Endothelial cell of umbilical vein (primary cell): Measurements from ENCODE around the gene SLC25A24. TPM values are rescaled to one million over a fixed set of nuclear protein-coding genes. Genes with fewer than 3 reads are reported as not detected.

Source experiments
- BruUV-seq: library from RNA; stranded (reverse); fragments of 400-500 nt; replicated peaks from 2 replicates; lab custom pipeline; 2021; lab: Mats Ljungman, UMichigan
- CTCF ChIA-PET: fragments of 300-600, 350-600 bp; sonication (Branson Sonifier 250); formaldehyde crosslinking; loops from one replicate; lab custom pipeline; 2021; ENCODE audit warnings: antibody characterized with exemption, inconsistent platforms; lab: Charles Lee
- POLR2A ChIA-PET: fragments of 300-600, 350-600 bp; sonication (Branson Sonifier 250); formaldehyde crosslinking; loops from one replicate; lab custom pipeline; 2021; ENCODE audit warnings: antibody characterized with exemption, inconsistent platforms; lab: Charles Lee
- DNase-seq: peaks from one replicate; pipeline ENCODE4 v3.0.0-alpha.2; 2011; ENCODE audit warnings: low read depth, low spot score
- FAIRE-seq: peaks from 2 replicates; lab custom pipeline; 2011; peaks lifted over from hg19 to GRCh38; lab: Jason Lieb, UNC
- H2AFZ ChIP-seq: 2 replicates; pipeline ENCODE4 v1.6.0; 2012; ENCODE audit warnings: low read depth, low read length, control low read depth, inconsistent platforms
- H3K27ac ChIP-seq: 2 replicates; pipeline ENCODE4 v1.5.1; 2011; ENCODE audit warnings: low read depth, mild to moderate bottlenecking, control low read depth, low read length, moderate library complexity; ENCODE audit not compliant: insufficient read depth
- H3K27me3 ChIP-seq, 2 experiments: 2 replicates each; pipeline versions ENCODE4 v1.6.0 to v1.6.1; 2011; ENCODE audit warnings: low read length in 2 of 2, mixed read lengths in 1 of 2; ENCODE audit not compliant: control insufficient read depth in 2 of 2, insufficient read depth in 2 of 2
- H3K36me3 ChIP-seq, 2 experiments: 2 replicates in 1 of 2; 3 replicates in 1 of 2; pipeline ENCODE4 v1.5.1; 2011; ENCODE audit warnings: low read length in 2 of 2, mild to moderate bottlenecking in 1 of 2, moderate library complexity in 1 of 2; ENCODE audit not compliant: control insufficient read depth in 2 of 2, insufficient read depth in 2 of 2; ENCODE audit errors: extremely low read depth in 1 of 2
- H3K4me1 ChIP-seq: 3 replicates; pipeline ENCODE4 v1.5.1; 2011; ENCODE audit warnings: mild to moderate bottlenecking, low read length; ENCODE audit not compliant: control insufficient read depth, insufficient read depth; ENCODE audit errors: extremely low read depth
- H3K4me2 ChIP-seq: 2 replicates; pipeline ENCODE4 v1.6.1; 2011; ENCODE audit warnings: low read length, control low read depth, mixed read lengths; ENCODE audit not compliant: insufficient read depth
- H3K4me3 ChIP-seq, 3 experiments: fragments of 200-600 bp in 1 of 3; sonication (generic), shearing (Covaris generic) in 1 of 3; replicated peaks in 1 of 3; 2 replicates each; pipeline ENCODE4 v1.5.1; 2011 to 2016; ENCODE audit warnings: control low read depth in 3 of 3, low read length in 3 of 3, mild to moderate bottlenecking in 2 of 3, inconsistent platforms in 1 of 3, low read depth in 1 of 3, moderate library complexity in 1 of 3; ENCODE audit not compliant: insufficient read depth in 1 of 3
- H3K79me2 ChIP-seq: 2 replicates; pipeline ENCODE4 v1.6.0; 2012; ENCODE audit warnings: low read length, inconsistent platforms; ENCODE audit not compliant: control insufficient read depth, insufficient read depth
- H3K9ac ChIP-seq: replicated peaks from 2 replicates; pipeline ENCODE3; 2011; ENCODE audit warnings: low read length, control low read depth; ENCODE audit not compliant: insufficient read depth; ENCODE audit errors: extremely low read depth
- H3K9me1 ChIP-seq: replicated peaks from 3 replicates; pipeline ENCODE4 v1.6.0; 2011; ENCODE audit warnings: mild to moderate bottlenecking, low read length; ENCODE audit not compliant: control insufficient read depth, insufficient read depth; ENCODE audit errors: extremely low read depth
- H3K9me3 ChIP-seq: replicated peaks from 2 replicates; pipeline ENCODE4 v1.5.1; 2012; ENCODE audit warnings: low read length, inconsistent platforms; ENCODE audit not compliant: control insufficient read depth, insufficient read depth
- H4K20me1 ChIP-seq: replicated peaks from 2 replicates; pipeline ENCODE3; 2011; ENCODE audit warnings: mild to moderate bottlenecking, low read length; ENCODE audit not compliant: control insufficient read depth, insufficient read depth; ENCODE audit errors: extremely low read depth
- CTCF ChIP-seq, 2 donors: IDR thresholded peaks; 1 replicate in 1 of 2; 2 replicates in 1 of 2; pipeline ENCODE4 v1.5.1; 2011; ENCODE audit warnings: low read length in 2 of 2, mild to moderate bottlenecking in 2 of 2, moderate library complexity in 2 of 2, control low read depth in 1 of 2, inconsistent platforms in 1 of 2, low read depth in 1 of 2; ENCODE audit not compliant: insufficient read depth in 1 of 2; ENCODE audit errors: extremely low read depth in 1 of 2
- EZH2 ChIP-seq: IDR thresholded peaks from 2 replicates; pipeline ENCODE4 v1.6.1; 2012; ENCODE audit warnings: borderline replicate concordance, low read depth, mild to moderate bottlenecking, moderate library complexity, low read length, inconsistent platforms; ENCODE audit not compliant: severe bottlenecking
- FOS ChIP-seq: IDR thresholded peaks from 2 replicates; pipeline ENCODE4 v1.6.1; 2011; ENCODE audit warnings: mild to moderate bottlenecking, low read length, moderate library complexity, borderline replicate concordance; ENCODE audit not compliant: insufficient read depth
- GATA2 ChIP-seq: IDR thresholded peaks from 2 replicates; pipeline ENCODE4 v1.7.0; 2011; ENCODE audit warnings: low read depth, mild to moderate bottlenecking, moderate library complexity, mixed read lengths, low read length; ENCODE audit not compliant: insufficient read length, insufficient read depth
- JUN ChIP-seq: IDR thresholded peaks from 2 replicates; pipeline ENCODE4 v1.6.1; 2011; ENCODE audit warnings: borderline replicate concordance, low read depth; ENCODE audit not compliant: insufficient read length, insufficient read depth
- MAX ChIP-seq: IDR thresholded peaks from 2 replicates; pipeline ENCODE4 v1.6.1; 2011; ENCODE audit not compliant: insufficient read depth, insufficient read length
- MYC ChIP-seq: IDR thresholded peaks from one replicate; pipeline ENCODE4 v1.6.1; 2011; ENCODE audit warnings: mild to moderate bottlenecking, low read depth, low read length
- POLR2A ChIP-seq: IDR thresholded peaks from 2 replicates; pipeline ENCODE4 v1.6.1; 2012; ENCODE audit warnings: low read depth, mild to moderate bottlenecking, control low read depth, low read length
- POLR2AphosphoS5 ChIP-seq: IDR thresholded peaks from 2 replicates; pipeline ENCODE4 v1.6.1; 2012; ENCODE audit warnings: low read depth, mild to moderate bottlenecking, control low read depth, low read length, moderate library complexity; ENCODE audit not compliant: insufficient read depth
- dilution Hi-C: fragments of 300-500 bp; cut with MboI; formaldehyde crosslinking; loops from one replicate; pipeline ENCODE4 v1.15.0; 2019; ENCODE audit warnings: low sequenced_read_pairs; ENCODE audit not compliant: extremely low pct_ligation_motif_present
- intact Hi-C: fragments of 100-400 bp; cut with micrococcal nuclease; formaldehyde crosslinking; loops from one replicate; pipeline ENCODE4 v1.10.0; 2022
- polyA plus RNA-seq, 4 experiments: library from polyadenylated mRNA; depleted of rRNA in 3 of 4; stranded (reverse) in 3 of 4; unstranded in 1 of 4; fragments of >200 nt; gene quantifications; 2 replicates each; pipeline versions ENCODE4 v1.2.1 to v1.2.3, GENCODE V29; 2011 to 2012; ENCODE audit warnings: missing spikeins in 1 of 4
- total RNA-seq: library from RNA; stranded (reverse); gene quantifications from 2 replicates; pipeline ENCODE4 v1.2.3, GENCODE V29; 2021

SLC25A24 gene
- total and polyA plus RNA-seq, 2 donors (not counting 3 experiments of a cell fraction or from before 2014, with no cell fraction given): 16.9 to 45.8 TPM

GRCh38 chr1:108106775-108107174 is 93.4 kb downstream of the SLC25A24 start:
- Histone ChIP-seq H2AFZ (no peak overlapping the region), H3K79me2 (no peaks in the 10 kb centered on the region), H3K36me3 (no peaks in the 10 kb centered on the region), H3K9me3 (no peaks in the 10 kb centered on the region), H3K4me2 (no peak overlapping the region), H4K20me1 (no peaks in the 10 kb centered on the region), H3K9me1 (no peaks in the 10 kb centered on the region), H3K27ac (no peak overlapping the region), H3K4me1 (no peaks in the 10 kb centered on the region), H3K4me3 (no peak overlapping the region), H3K27me3 (no peaks in the 10 kb centered on the region), H3K9ac (no peak overlapping the region)
- FAIRE-seq (no peak), DNase-seq (no peak)
- ChIA-PET CTCF (interaction anchor here (1.1 to 1.5 kb wide), 2 partner anchors 19 to 325 kb away, joined by 5 read pairs; no protein-coding TSS in a partner anchor), POLR2A (no interaction called here)
- TF ChIP-seq POLR2A (no peak), EZH2 (no peak), FOS (no peak), POLR2AphosphoS5 (no peak), MYC (no peak), MAX (no peak), GATA2 (no peak), JUN (no peak), CTCF (IDR thresholded peaks at IDR 0.05; ENCODE audit: extremely low read depth in 1 of 2, insufficient read depth in 1 of 2, low read depth in 1 of 2, low read length in 2 of 2) (no peak)
- dilution Hi-C loops: no loop called here
- no TSS peak for BruUV-seq
- intact Hi-C loops: no loop called here
